ENCODE results near the gene MSMO1.
"Not testable (repeated sequence)": the region's sequence is repeated elsewhere in the genome, so short reads cannot be mapped to it uniquely, and the experiment has no call there.

Gene MSMO1

DNA sequence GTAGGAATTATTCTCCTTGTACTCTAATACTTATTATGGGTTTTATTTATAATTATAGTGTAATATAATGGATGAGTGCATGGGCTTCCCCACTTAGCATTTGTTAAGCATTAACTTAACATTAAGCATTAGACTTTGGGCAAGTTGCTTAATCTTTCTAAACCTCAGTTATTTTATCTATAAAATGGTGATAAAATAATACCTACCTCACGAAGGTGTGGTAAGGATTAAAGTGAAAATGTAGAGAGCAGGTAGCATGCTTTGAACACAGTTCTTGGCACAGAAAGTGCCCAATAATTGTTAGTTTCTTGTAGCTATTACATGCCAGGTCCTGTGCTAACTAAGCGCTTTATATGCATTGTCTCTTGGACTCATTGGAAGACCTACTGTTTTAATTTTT is 2.6 kb downstream of the MSMO1 start:
- no peak for DNase-seq (ENCODE audit: low spot score)
- TF ChIP-seq, protein P1, sequence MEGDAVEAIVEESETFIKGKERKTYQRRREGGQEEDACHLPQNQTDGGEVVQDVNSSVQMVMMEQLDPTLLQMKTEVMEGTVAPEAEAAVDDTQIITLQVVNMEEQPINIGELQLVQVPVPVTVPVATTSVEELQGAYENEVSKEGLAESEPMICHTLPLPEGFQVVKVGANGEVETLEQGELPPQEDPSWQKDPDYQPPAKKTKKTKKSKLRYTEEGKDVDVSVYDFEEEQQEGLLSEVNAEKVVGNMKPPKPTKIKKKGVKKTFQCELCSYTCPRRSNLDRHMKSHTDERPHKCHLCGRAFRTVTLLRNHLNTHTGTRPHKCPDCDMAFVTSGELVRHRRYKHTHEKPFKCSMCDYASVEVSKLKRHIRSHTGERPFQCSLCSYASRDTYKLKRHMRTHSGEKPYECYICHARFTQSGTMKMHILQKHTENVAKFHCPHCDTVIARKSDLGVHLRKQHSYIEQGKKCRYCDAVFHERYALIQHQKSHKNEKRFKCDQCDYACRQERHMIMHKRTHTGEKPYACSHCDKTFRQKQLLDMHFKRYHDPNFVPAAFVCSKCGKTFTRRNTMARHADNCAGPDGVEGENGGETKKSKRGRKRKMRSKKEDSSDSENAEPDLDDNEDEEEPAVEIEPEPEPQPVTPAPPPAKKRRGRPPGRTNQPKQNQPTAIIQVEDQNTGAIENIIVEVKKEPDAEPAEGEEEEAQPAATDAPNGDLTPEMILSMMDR (IDR thresholded peaks at IDR 0.05; ENCODE audit: extremely low read depth, insufficient read depth, missing control alignments): no peak
- in situ Hi-C loops (cut with MboI; ENCODE audit: low pct_unique_long_range_greater_than_20kb, low sequenced_read_pairs, unreplicated experiment): no loop called here

DNA sequence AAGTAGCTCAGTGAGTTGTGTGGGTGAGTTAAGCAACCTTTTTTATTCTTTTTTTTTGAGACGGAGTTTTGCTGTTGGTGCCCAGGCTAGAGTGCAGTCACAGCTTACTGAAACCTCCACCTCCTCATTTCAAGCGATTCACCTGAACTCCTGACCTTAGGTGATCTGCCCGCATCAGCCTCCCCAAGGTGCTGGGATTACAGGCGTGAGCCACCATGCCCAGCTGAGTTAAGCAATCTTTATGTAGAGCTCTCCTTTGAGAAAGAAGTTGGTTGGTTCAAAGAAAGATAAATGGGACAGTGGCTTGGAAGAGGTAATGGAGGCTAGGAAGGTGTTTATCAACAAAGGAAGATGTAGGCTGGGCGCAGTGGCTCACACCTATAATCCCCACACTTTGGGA is 3.2 kb downstream of the MSMO1 start:
- no peak for DNase-seq (ENCODE audit: low spot score)
- TF ChIP-seq, protein P1 (IDR thresholded peaks at IDR 0.05; ENCODE audit: extremely low read depth, insufficient read depth, missing control alignments): no peak
- in situ Hi-C loops (cut with MboI; ENCODE audit: low pct_unique_long_range_greater_than_20kb, low sequenced_read_pairs, unreplicated experiment): no loop called here

GRCh38 chr4:165331359-165331758 is 3.9 kb downstream of the MSMO1 start:
- TF ChIP-seq, protein P1 (IDR thresholded peaks at IDR 0.05; ENCODE audit: extremely low read depth, insufficient read depth, missing control alignments): no peak
- in situ Hi-C loops (cut with MboI; ENCODE audit: low pct_unique_long_range_greater_than_20kb, low sequenced_read_pairs, unreplicated experiment): no loop called here
- DNase-seq (ENCODE audit: low spot score): no peak

GRCh38 chr4:165331823-165332222 is 4.4 kb downstream of the MSMO1 start:
- no peak for DNase-seq (ENCODE audit: low spot score)
- TF ChIP-seq, protein P1 (IDR thresholded peaks at IDR 0.05; ENCODE audit: extremely low read depth, insufficient read depth, missing control alignments): no peak
- in situ Hi-C loops (cut with MboI; ENCODE audit: low pct_unique_long_range_greater_than_20kb, low sequenced_read_pairs, unreplicated experiment): no loop called here

DNA sequence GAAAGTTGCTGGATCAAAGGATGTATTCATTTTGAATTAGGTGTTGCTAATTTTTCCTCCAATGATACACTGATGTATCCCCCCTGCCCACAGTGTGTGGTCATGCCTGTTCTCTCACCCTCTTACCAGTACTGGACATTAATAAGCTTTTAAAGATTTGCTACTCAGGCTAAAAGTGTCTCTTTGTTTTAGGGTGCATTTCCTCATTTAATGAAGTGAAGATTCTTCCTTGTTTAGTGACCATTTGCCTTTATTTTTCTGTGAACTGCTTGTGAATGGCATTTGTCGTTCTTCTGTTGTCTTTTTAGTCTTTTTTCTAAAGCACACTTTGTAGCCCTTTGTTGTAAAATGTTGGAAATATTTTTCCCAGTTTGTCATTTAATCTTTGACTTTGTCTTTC is 5.0 kb downstream of the MSMO1 start:
- in situ Hi-C loops (cut with MboI; ENCODE audit: low pct_unique_long_range_greater_than_20kb, low sequenced_read_pairs, unreplicated experiment): no loop called here
- no peak for DNase-seq (ENCODE audit: low spot score)
- TF ChIP-seq, protein P1 (IDR thresholded peaks at IDR 0.05; ENCODE audit: extremely low read depth, insufficient read depth, missing control alignments): no peak

DNA sequence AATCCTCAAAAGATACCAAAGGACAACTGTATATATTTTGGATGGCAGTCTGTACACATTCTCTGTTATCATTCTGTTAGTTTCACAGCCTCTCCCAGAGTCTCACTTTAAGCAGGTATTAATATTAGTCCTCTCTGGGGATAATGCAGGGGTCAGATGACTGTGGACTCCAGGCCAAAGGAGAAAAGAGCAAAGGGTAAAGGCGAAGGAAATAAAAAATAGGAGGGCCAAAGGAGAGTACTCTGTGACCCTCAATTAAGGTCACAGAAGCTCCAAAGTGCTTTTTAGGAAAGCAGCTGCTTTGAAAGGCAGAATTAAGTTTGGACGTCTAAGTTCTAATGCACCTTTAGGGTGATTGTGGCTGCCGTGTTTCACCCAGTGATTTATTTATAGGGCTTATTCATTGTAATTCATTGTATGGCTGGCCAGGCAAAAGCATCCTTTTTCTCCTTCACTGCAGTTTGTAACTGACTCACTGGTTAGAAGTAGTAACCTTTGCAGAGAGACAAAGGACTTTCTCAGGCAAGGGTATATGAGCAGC is 7.8 kb downstream of the MSMO1 start:
- in situ Hi-C loops (cut with MboI; ENCODE audit: low pct_unique_long_range_greater_than_20kb, low sequenced_read_pairs, unreplicated experiment): no loop called here
- DNase-seq (ENCODE audit: low spot score): no peak
- TF ChIP-seq, protein P1 (IDR thresholded peaks at IDR 0.05; ENCODE audit: extremely low read depth, insufficient read depth, missing control alignments): no peak

DNA sequence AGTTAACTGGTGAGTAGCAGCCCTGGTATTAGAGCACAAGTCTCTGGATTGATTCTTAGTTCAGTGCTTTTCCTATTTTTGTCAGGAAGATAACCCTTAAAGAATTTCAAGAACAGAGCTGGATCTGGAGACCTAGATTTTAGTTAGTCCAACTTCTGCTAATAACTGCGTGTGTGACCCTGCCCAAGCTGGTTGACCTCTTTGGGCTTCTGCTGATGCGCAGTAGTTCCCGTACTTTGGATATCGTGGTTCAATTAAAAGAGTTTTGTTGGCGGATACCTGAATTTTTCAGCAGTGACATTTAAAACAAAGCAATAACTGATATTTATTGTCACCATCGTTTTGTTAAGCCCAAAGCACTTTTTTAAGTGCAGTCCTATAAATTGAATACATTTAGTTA is 9.3 kb downstream of the MSMO1 start:
- TF ChIP-seq, protein P1 (IDR thresholded peaks at IDR 0.05; ENCODE audit: extremely low read depth, insufficient read depth, missing control alignments): no peak
- DNase-seq (ENCODE audit: low spot score): no peak
- in situ Hi-C loops (cut with MboI; ENCODE audit: low pct_unique_long_range_greater_than_20kb, low sequenced_read_pairs, unreplicated experiment): no loop called here

GRCh38 chr4:165342340-165342739 is 14.9 kb downstream of the MSMO1 start:
- DNase-seq (ENCODE audit: low spot score): not testable (repeated sequence)
- in situ Hi-C loops (cut with MboI; ENCODE audit: low pct_unique_long_range_greater_than_20kb, low sequenced_read_pairs, unreplicated experiment): loop anchor here (10.0 kb wide), 1 partner anchor 218 kb away; no protein-coding TSS in a partner anchor
